ENCODE data around the gene ESRRB.

DNA sequence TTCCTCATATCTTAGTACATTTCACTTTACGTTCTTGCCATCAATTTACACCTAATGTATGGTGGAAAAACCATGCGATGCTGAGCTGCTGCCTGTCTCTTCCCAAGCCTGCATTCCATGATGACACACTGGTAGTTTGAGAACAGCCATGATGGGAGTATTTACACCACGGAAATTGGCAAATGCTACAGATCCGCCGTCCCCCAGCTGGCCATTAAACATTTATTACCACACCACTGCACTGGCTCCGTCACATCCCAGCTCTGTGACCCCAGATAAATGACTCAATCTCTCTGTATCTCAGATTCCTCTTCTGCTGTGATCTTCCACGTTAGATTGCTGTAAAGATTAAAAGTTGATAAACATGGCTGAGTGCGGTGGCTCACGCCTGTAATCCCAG, 13.9 kb downstream of the ESRRB start:
- TF ChIP-seq CTCF (IDR thresholded peaks at IDR 0.05) (no peak), POLR2A (IDR thresholded peaks at IDR 0.05) (no peak)

All from transverse colon (tissue), 3 donors.